MM.1S (cell line): ENCODE measurements around the gene TIMM44.

ENCODE experiments used
- EZH2 ChIP-seq: fragments of 300-600 bp; sonication (generic); optimal IDR thresholded peaks from 2 replicates; pipeline ENCODE3; 2017; ENCODE audit warnings: low read depth, mild to moderate bottlenecking, antibody characterized with exemption, low read length, mixed read lengths
- TF ChIP-seq, protein P1 (sequence below): fragments of 300-600 bp; sonication (generic); IDR thresholded peaks from 2 replicates; pipeline ENCODE4 v1.5.1; 2016; ENCODE audit warnings: antibody characterized with exemption, low read length, mixed read lengths

DNA sequence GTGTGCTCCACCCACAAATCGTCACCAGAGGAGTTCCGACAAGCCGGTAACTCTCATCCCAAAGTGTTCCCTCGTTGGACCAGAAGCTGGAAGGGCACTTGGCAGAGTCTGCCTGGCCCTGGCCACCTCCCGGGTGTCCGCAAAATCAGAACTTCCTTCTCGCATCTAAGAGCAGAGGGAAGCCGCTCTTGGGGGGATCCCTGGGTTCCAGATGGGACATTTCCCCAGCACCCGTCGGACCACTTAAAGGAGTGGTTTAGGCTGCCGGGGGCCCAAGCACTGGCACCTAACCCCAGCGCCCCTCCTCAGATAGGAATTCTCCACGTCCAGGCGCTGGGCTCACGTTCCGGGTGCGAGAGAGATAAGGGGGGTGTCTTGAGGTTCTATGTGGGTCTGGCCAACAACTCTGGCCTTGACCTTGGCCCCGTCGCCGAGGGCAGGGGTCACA, 40.6 kb downstream of the TIMM44 start:
- TF ChIP-seq, protein P1, sequence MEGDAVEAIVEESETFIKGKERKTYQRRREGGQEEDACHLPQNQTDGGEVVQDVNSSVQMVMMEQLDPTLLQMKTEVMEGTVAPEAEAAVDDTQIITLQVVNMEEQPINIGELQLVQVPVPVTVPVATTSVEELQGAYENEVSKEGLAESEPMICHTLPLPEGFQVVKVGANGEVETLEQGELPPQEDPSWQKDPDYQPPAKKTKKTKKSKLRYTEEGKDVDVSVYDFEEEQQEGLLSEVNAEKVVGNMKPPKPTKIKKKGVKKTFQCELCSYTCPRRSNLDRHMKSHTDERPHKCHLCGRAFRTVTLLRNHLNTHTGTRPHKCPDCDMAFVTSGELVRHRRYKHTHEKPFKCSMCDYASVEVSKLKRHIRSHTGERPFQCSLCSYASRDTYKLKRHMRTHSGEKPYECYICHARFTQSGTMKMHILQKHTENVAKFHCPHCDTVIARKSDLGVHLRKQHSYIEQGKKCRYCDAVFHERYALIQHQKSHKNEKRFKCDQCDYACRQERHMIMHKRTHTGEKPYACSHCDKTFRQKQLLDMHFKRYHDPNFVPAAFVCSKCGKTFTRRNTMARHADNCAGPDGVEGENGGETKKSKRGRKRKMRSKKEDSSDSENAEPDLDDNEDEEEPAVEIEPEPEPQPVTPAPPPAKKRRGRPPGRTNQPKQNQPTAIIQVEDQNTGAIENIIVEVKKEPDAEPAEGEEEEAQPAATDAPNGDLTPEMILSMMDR, result no peak
- TF ChIP-seq EZH2, result no peak
